Transverse colon (tissue), 4 donors: ENCODE measurements around the gene ZNF207.

Experiments
- EP300 ChIP-seq: sonication (generic); formaldehyde crosslinking; IDR thresholded peaks from one replicate; pipeline ENCODE4 v1.6.1; 2017; ENCODE audit warnings: antibody characterized with exemption, low read depth
- POLR2A ChIP-seq: fragments of 450-650 bp; IDR thresholded peaks from one replicate; pipeline ENCODE4 v1.6.1; 2016; ENCODE audit warnings: antibody characterized with exemption, mild to moderate bottlenecking, moderate library complexity
- POLR2AphosphoS5 ChIP-seq, 3 donors: sonication (generic); formaldehyde crosslinking; IDR thresholded peaks; one replicate each; pipeline ENCODE4 v1.6.1; 2016; ENCODE audit warnings: antibody characterized with exemption in 3 of 3
- TF ChIP-seq, protein P1 (sequence below), 5 experiments: fragments of 200-600 bp in 3 of 5; fragments of 450-650 bp in 2 of 5; sonication (generic) in 3 of 5; IDR thresholded peaks; 1 replicate in 2 of 5; 2 replicates in 3 of 5; pipeline ENCODE4 v1.5.1; 2016 to 2017; ENCODE audit warnings: antibody characterized with exemption in 5 of 5, inconsistent platforms in 3 of 5, mild to moderate bottlenecking in 2 of 5, moderate library complexity in 1 of 5

DNA sequence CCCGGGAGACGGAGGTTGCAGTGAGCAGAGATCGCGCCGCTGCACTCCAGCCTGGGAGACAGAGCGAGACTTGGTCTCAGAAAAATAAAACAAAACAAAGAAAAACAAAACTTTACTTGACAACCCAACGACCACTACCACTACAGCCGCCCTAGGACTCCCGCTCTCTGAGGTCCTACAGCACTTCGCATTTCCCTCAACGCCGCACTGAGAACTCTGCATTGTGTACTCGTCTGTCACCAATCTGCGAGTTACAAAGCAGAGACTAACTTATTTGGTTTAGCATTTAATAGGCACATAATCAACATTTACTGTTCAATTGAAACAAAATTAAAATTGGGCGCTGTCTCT, 479 bp upstream of the ZNF207 start:
- TF ChIP-seq, protein P1, sequence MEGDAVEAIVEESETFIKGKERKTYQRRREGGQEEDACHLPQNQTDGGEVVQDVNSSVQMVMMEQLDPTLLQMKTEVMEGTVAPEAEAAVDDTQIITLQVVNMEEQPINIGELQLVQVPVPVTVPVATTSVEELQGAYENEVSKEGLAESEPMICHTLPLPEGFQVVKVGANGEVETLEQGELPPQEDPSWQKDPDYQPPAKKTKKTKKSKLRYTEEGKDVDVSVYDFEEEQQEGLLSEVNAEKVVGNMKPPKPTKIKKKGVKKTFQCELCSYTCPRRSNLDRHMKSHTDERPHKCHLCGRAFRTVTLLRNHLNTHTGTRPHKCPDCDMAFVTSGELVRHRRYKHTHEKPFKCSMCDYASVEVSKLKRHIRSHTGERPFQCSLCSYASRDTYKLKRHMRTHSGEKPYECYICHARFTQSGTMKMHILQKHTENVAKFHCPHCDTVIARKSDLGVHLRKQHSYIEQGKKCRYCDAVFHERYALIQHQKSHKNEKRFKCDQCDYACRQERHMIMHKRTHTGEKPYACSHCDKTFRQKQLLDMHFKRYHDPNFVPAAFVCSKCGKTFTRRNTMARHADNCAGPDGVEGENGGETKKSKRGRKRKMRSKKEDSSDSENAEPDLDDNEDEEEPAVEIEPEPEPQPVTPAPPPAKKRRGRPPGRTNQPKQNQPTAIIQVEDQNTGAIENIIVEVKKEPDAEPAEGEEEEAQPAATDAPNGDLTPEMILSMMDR (IDR thresholded peaks at IDR 0.05), result no peak
- no peak for TF ChIP-seq POLR2A
- no peak for TF ChIP-seq POLR2AphosphoS5 (IDR thresholded peaks at IDR 0.05)
- TF ChIP-seq EP300, result no peak
